MM.1S (cell line): ENCODE measurements around the gene TSEN2.

ENCODE experiments used
- DNase-seq: peaks from one replicate; pipeline ENCODE4 v3.0.0-alpha.2; 2015
- H2AFZ ChIP-seq: fragments of 300-600 bp; sonication (generic); 2 replicates; pipeline ENCODE4 v1.6.0; 2016; ENCODE audit warnings: antibody characterized with exemption, low read length
- H3F3A ChIP-seq: fragments of 300-600 bp; sonication (generic); 2 replicates; pipeline ENCODE4 v1.6.1; 2016; ENCODE audit warnings: mild to moderate bottlenecking, antibody characterized with exemption, low read length, moderate library complexity, mixed read lengths; ENCODE audit not compliant: insufficient read depth
- H3K27ac ChIP-seq: fragments of 300-600 bp; sonication (generic); 2 replicates; pipeline ENCODE4 v1.5.1; 2016; ENCODE audit warnings: mild to moderate bottlenecking, low read length
- H3K27me3 ChIP-seq: fragments of 300-600 bp; sonication (generic); replicated peaks from 2 replicates; pipeline ENCODE4 v1.6.0; 2016; ENCODE audit warnings: low read length; ENCODE audit not compliant: insufficient read depth
- H3K36me3 ChIP-seq: fragments of 300-600 bp; sonication (generic); replicated peaks from 2 replicates; pipeline ENCODE4 v1.6.1; 2016; ENCODE audit warnings: mild to moderate bottlenecking, low read length, mixed read lengths; ENCODE audit not compliant: insufficient read depth
- H3K4me1 ChIP-seq: fragments of 300-600 bp; sonication (generic); 2 replicates; pipeline ENCODE4 v1.6.1; 2016; ENCODE audit warnings: low read length, mixed read lengths
- H3K4me2 ChIP-seq: fragments of 300-600 bp; sonication (generic); 2 replicates; pipeline ENCODE4 v1.6.0; 2016; ENCODE audit warnings: low read depth, low read length
- H3K4me3 ChIP-seq: fragments of 300-600 bp; sonication (generic); 2 replicates; pipeline ENCODE4 v1.5.1; 2016; ENCODE audit warnings: low read length, mixed read lengths
- H3K79me2 ChIP-seq: fragments of 300-600 bp; sonication (generic); 2 replicates; pipeline ENCODE4 v1.6.1; 2016; ENCODE audit warnings: mixed run types, low read length, mixed read lengths
- H3K9ac ChIP-seq: fragments of 300-600 bp; sonication (generic); 2 replicates; pipeline ENCODE4 v1.6.1; 2016; ENCODE audit warnings: low read length, mixed read lengths
- H3K9me2 ChIP-seq: fragments of 300-600 bp; sonication (generic); replicated peaks from 2 replicates; pipeline ENCODE4 v1.6.1; 2016; ENCODE audit warnings: mild to moderate bottlenecking, low read length, mixed read lengths; ENCODE audit not compliant: insufficient read depth
- H3K9me3 ChIP-seq: fragments of 300-600 bp; sonication (generic); replicated peaks from 2 replicates; pipeline ENCODE4 v1.6.1; 2016; ENCODE audit warnings: mild to moderate bottlenecking, low read length, mixed read lengths; ENCODE audit not compliant: insufficient read depth
- H4K20me1 ChIP-seq: fragments of 300-600 bp; sonication (generic); 2 replicates; pipeline ENCODE4 v1.6.1; 2016; ENCODE audit warnings: mild to moderate bottlenecking, low read length, moderate library complexity, mixed read lengths; ENCODE audit not compliant: insufficient read depth
- CTCF ChIP-seq: fragments of 300-600 bp; sonication (generic); IDR thresholded peaks from 2 replicates; pipeline ENCODE4 v1.5.1; 2016; ENCODE audit warnings: antibody characterized with exemption, low read length, mixed read lengths
- EZH2 ChIP-seq: fragments of 300-600 bp; sonication (generic); optimal IDR thresholded peaks from 2 replicates; pipeline ENCODE3; 2017; ENCODE audit warnings: low read depth, mild to moderate bottlenecking, antibody characterized with exemption, low read length, mixed read lengths
- EZH2phosphoT487 ChIP-seq: fragments of 300-600 bp; sonication (generic); IDR thresholded peaks from 2 replicates; pipeline ENCODE4 v1.6.1; 2018; ENCODE audit warnings: antibody characterized with exemption, low read length

Gene TSEN2

GRCh38 chr3:12454076-12454815, 30.0 kb upstream of the TSEN2 start:
- TF ChIP-seq EZH2phosphoT487 (no peak), EZH2 (no peak), CTCF (no peak)
- no peak overlapping the region for H3K27ac ChIP-seq

GRCh38 chr3:12454816-12455121, 29.5 kb upstream of the TSEN2 start:
- H3K4me2 ChIP-seq = no peak overlapping the region
- no peak for DNase-seq

More at GRCh38 chr3:12454076-12454815, 30.0 kb upstream of the TSEN2 start:
- Histone ChIP-seq H3K4me1 (no peaks in the 10 kb centered on the region), H3K9ac (no peak overlapping the region), H3K36me3 (no peaks in the 10 kb centered on the region), H3K27me3 (no peaks in the 10 kb centered on the region), H3F3A (no peaks in the 10 kb centered on the region), H2AFZ (no peak overlapping the region), H3K4me3 (no peak overlapping the region), H3K9me3 (no peaks in the 10 kb centered on the region), H3K79me2 (no peaks in the 10 kb centered on the region), H3K9me2 (no peaks in the 10 kb centered on the region), H4K20me1 (no peaks in the 10 kb centered on the region), H3K4me2 (no peak overlapping the region)
- DNase-seq = no peak

GRCh38 chr3:12455740-12456139, 28.5 kb upstream of the TSEN2 start:
- H3K9ac ChIP-seq = no peak overlapping the region
- H3K9me2 ChIP-seq = no peaks in the 10 kb centered on the region
- no peak overlapping the region for H3K4me2 ChIP-seq
- H4K20me1 ChIP-seq = no peaks in the 10 kb centered on the region
- no peaks in the 10 kb centered on the region for H3K9me3 ChIP-seq
- no peaks in the 10 kb centered on the region for H3K36me3 ChIP-seq
- H3F3A ChIP-seq = no peaks in the 10 kb centered on the region
- H3K4me3 ChIP-seq = no peak overlapping the region
- H3K27me3 ChIP-seq = no peaks in the 10 kb centered on the region
- no peak overlapping the region for H2AFZ ChIP-seq
- no peak for DNase-seq
- TF ChIP-seq EZH2phosphoT487 = no peak
- no peak for TF ChIP-seq EZH2
- no peak for TF ChIP-seq CTCF
- no peaks in the 10 kb centered on the region for H3K4me1 ChIP-seq
- H3K79me2 ChIP-seq = no peaks in the 10 kb centered on the region
- H3K27ac ChIP-seq = no peak overlapping the region

More at GRCh38 chr3:12454816-12455121, 29.5 kb upstream of the TSEN2 start:
- Histone ChIP-seq H2AFZ (no peak overlapping the region), H3K4me1 (no peaks in the 10 kb centered on the region), H3K79me2 (no peaks in the 10 kb centered on the region), H3K4me3 (no peak overlapping the region), H3K36me3 (no peaks in the 10 kb centered on the region), H3K9me3 (no peaks in the 10 kb centered on the region), H3F3A (no peaks in the 10 kb centered on the region), H3K27ac (no peak overlapping the region), H3K27me3 (no peaks in the 10 kb centered on the region), H3K9ac (no peak overlapping the region), H4K20me1 (no peaks in the 10 kb centered on the region), H3K9me2 (no peaks in the 10 kb centered on the region)
- no peak for TF ChIP-seq CTCF
- no peak for TF ChIP-seq EZH2phosphoT487
- TF ChIP-seq EZH2 = no peak
